Measurements from ENCODE around the gene PTPMT1.
A peak's percentile ranks its signal among the peaks of the same experiment; 100 is the strongest.

Gene PTPMT1

GRCh38 chr11:47616726-47617416 lies 51.5 kb downstream of the PTPMT1 start:
- DNase-seq = peak; percentile 32

DNA sequence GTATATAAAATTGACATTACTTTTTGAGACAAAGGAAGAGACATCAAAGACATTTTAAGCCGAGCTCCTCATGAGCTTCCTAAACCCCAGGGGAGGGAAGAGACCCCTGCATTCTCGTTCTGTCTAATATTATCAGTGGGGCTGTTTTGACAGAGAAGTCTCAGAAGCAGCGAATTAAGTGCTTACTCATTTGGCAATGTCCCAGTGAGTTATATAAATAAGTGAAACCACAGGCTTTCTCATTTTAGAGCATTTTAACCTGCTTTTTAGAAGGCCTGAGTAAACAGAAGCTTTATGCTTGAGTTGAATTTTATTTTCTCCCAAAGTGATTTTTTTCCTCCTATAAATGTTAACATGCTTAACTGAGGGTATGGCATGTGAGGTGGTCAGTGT lies 52.0 kb downstream of the PTPMT1 start:
- peak; percentile 52 for DNase-seq

DNA sequence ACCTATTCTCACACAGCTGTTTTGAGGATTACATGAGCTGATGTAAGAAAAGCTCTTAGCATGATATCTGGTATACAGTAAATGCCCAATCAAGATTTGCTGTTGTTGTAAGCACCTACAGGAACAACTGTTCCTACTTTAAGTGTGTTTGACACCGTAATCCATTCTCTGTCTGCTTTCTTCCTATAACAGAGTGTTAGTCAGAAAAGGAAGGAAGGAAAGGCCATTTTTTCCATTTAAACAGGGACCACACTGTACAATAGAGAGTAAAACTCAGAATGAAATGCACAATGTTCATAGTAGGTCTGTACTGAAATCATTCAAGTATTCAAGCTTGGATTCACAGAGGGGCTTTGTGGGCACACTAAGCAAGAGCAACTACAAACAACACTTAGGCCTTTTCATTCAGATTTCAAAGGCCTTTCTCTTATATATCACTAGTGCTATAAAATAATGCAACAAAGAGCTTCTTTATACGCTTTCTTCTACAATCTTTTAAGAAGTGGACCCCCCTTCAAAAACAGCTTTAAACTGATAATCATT lies 55.5 kb downstream of the PTPMT1 start:
- no peak for DNase-seq

All from kidney glomerular epithelial cell (primary cell).